Midbrain (tissue), 1 donor: ENCODE measurements around the gene FAR2.
"Not testable (repeated sequence)": the region's sequence is repeated elsewhere in the genome, so short reads cannot be mapped to it uniquely, and the experiment has no call there.

Experiments used
- DNase-seq: peaks from one replicate; lab custom pipeline; 2025; lab: John Stamatoyannopoulos, UW

Gene FAR2

GRCh38 chr12:29148911-29149690 lies at the start of gene FAR2:
Gene FAR2, plus strand, starts transcription at chr12:29149278. Its CDS starts 121,172 bp downstream, at chr12:29270450.
- peak; percentile 21 for DNase-seq

- DNase-seq = no peak
These were observed 46.3 kb upstream of the FAR2 start for GRCh38 chr12:29102741-29103140.

GRCh38 chr12:29103539-29103974 lies 45.5 kb upstream of the FAR2 start:
- DNase-seq = no peak

DNA sequence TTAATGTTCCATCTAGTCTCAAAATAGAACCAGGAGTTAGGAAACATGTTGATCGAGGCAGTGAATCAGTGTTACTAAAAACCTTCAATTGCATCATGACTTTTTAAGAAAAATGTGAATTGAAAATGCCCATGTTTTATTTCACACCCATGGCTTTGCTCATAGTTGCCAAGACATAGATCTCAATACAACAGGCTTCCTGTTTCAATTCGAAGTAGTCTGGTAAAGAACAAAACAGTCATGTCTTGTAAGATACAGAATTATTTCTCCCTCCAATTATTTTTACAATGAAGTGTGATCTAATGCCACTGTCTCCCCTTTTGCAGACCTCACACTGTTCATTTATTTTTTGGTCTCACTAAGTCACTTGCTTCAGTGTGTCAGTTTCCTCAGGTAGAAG lies 44.6 kb upstream of the FAR2 start:
- no peak for DNase-seq

DNA sequence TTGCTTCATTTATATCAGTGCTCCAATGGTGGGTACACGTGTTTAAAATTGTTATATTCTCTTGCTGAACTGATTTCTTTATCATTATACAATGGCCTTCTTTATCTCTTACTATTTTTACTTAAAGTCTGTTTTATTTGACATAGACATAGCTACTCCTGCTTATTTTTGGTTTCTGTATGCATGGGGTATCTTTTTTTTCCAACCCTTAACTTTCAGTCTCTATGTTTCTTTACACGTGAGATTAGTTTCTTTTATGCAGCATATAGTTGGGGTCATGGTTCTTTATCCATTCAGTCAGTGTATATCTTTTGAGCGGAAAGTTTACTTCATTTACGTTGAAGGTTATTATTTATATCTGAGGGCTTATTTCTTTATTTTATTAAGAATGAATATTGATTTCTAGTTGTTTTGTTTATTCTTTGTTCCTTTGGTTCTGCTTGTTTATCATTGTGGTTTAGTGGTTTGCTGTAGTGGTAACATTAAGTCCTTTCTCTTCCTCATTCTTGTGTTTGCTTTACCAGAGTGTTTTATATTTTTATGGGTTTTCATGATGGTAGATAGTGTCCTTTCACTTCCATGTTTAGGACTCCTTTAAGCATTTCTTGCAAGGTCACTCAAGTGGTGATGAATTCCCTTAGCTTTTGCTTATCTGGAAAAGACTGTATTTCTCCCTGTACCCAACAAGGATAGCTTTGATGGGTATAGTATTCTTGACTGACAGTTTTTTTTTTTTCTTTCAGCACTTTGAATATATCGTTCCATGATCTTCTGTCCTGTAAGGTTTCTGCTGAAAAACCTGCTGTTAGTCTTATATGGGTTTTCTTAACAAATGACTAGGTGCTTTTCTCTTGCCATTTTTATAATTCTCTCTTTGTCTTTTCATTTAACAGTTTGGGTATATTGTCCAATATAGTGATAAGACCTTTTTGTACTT lies 38.3 kb upstream of the FAR2 start:
- no peak for DNase-seq

DNA sequence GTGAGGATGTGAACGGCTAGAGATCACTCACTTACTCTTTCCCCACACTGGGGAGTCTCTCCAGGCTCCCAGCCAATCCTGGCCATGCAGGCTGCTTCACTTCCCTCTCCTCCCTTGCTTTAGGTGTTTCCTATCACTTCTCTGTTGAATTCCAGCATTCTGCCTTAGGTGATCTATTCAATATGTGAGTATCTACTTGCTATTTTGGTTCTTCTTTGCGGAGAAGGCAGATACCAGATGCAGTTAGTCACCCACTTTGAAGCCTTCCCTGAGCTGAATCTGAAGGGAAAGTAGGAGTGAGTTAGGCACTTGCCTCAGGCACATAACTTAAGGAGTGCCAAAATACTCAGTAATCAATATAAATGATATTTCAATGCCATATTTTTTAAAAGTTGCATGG lies 36.0 kb upstream of the FAR2 start:
- no peak for DNase-seq

DNA sequence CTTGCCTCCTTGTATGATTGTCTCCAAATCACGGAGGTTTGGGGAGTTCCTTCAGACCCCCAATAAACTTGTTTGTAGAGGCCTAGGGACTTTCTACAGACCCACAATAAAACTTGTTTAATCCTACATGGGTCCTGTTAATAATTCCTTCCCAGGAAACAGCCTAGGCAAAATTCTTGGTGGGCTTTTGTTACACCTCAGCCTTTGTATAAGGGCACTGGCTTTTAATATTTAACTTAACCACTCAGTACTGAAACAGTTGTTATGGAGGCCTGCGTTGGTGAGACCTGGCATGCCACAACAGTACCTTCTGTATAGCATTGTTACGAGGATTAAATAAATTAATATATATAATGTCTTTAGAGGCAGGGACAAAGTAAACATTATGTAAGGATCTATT lies 32.7 kb upstream of the FAR2 start:
- no peak for DNase-seq

- DNase-seq = no peak
These were observed 17.5 kb upstream of the FAR2 start for GRCh38 chr12:29131539-29131938.

GRCh38 chr12:29132316-29132715 lies 16.8 kb upstream of the FAR2 start:
- DNase-seq = no peak

DNA sequence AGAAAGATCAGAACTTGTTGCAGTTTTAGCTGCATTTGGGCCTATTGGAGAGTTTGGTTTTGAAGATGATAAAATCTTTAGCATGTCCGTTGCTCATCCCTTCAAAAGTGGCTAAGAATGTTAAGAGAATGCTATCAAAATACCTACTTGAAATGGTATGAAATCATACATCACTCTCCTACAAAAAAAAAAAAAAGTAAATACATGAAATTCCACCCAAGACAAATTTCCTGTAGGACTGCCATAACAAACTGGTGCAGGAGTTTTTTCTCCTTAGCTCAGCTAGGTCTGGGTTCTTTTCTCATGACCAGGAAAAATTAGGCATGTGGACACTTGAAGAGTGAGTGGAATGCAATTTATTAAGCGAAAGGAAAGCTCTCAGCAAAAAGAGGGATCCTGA lies 15.9 kb upstream of the FAR2 start:
- no peak for DNase-seq

GRCh38 chr12:29133680-29134079 lies 15.4 kb upstream of the FAR2 start:
- no peak for DNase-seq

DNA sequence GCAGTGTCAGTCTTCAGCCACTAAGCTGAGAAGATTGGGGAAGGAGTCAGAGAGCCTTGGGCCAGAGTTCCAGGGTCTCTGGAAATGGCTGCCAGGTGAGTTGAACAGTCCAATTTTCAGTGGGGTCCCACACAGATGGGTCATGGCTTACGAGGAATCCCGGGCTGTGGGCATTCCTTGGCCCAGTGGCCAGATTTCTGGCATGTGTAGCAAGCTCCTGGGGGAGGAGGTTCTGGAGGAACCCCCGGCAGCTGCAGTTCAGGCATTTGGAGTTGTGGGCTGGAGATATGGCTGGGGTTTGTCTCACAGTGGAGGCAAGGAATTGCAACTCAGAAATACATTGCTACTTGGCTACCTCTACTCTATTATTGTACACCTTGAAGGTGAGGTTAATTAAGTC lies 10.8 kb upstream of the FAR2 start:
- not testable (repeated sequence) for DNase-seq

DNA sequence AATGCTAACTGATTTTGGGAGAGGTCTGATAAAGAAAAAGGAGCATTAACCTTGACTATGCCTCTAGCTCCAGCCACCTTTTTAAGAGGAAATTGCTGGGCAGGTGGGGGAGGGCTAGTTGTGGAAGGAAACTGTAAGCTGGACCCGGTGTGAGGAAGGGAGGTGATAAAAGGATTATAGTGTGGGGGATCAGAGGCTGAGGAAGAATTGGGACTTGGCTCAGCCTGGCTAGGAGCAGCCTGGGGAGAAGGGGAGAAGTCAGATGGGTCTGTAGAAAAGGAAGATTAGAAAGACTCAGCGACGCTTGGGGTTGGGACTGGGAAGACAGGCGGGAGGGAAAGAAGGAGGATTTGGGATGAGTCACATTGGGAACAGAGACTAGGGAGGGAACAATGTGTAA lies 10.2 kb upstream of the FAR2 start:
- not testable (repeated sequence) for DNase-seq

- DNase-seq = no peak
These were observed 3.5 kb upstream of the FAR2 start for GRCh38 chr12:29145372-29146170.

DNA sequence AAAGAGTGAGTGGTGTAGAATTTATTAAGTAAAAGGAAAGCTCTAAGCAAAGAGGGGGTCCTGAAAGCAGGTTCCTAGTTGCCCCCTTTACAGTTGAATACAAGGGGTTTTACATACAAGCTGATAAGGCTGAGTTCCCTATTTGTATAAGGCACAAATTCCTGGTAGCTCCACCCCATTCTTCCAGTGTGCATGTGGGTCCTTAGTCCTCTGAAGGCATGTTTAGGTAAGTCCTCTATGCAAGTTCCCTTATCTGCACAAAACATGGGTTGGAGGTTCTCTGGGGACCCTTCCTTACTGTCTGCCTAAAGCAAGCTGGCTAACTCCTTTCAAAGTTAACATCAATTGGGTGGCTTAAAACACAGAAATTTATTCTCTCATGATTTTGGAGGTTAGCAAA lies 2.9 kb upstream of the FAR2 start:
- no peak for DNase-seq

DNA sequence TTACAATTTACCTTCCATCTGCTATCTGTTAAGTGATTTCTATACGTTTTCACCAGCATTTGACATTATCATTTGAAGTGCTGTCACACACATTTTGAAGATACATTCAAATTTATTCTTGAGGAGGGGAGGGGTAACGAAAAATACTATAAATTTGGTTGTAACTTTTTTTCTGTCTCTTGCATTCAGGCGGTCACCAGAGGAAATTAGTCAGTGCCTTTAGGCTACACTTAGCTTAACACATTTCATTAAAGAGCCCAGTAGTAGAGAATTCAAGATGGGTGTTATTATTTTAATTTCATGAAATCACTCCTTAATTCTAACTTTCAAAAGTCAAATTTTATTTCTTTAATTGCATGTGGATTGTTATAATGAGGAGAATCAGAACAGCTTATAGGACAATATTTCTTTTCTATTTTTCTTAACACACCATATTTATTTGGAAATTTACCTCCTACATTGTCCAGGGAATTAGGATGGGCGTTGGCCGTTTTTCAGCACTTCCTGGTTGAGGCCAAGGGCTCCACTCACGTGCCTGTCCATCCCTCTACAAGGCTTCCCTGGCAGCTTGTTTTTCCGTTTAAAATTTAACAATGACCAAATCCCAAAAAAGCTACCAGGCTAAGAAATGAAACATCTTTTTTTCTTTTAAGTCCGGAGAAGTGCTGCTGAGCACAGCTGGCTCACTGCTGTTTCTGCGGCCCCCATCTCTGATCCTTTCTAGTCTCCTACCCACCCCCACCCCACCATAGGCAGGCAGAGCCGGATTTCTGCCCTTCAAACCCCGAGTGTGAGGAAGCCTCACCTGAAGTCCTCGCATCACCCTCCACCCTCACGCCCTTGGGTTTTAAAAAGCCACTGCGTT lies 1.1 kb upstream of the FAR2 start:
- no peak for DNase-seq

- no peak for DNase-seq
These were observed 525 bp upstream of the FAR2 start for GRCh38 chr12:29148596-29148910.

GRCh38 chr12:29149691-29150281 lies 708 bp downstream of the FAR2 start:
- DNase-seq = no peak

GRCh38 chr12:29150462-29150861 lies 1.4 kb downstream of the FAR2 start:
- DNase-seq = no peak

- no peak for DNase-seq
These were observed 3.3 kb downstream of the FAR2 start for GRCh38 chr12:29152223-29152868.
